Omental fat pad (tissue), 4 donors: ENCODE data around the gene NOX4. TPM values are rescaled to one million over a fixed set of nuclear protein-coding genes. Genes with fewer than 3 reads are reported as not detected.

Source experiments
- ATAC-seq: fragments of 150-250 bp; one replicate; pipeline ENCODE4 v1.9.1; 2016; ENCODE audit warnings: mild to moderate bottlenecking, moderate library complexity; ENCODE audit not compliant: low FRiP score
- DNase-seq: peaks from one replicate; pipeline ENCODE4 v3.0.0-alpha.2; 2019; ENCODE audit warnings: low spot score
- CTCF ChIP-seq, 3 donors: fragments of 450-650 bp; IDR thresholded peaks; one replicate each; pipeline ENCODE4 v1.5.1; 2016 to 2017; ENCODE audit warnings: antibody characterized with exemption in 3 of 3, mild to moderate bottlenecking in 3 of 3, moderate library complexity in 2 of 3
- total RNA-seq, 4 donors: library from RNA; depleted of rRNA; stranded (reverse); fragments of >200 nt; gene quantifications; one replicate each; pipeline ENCODE4 v1.1.0, GENCODE V29; 2016

NOX4 gene
- total RNA-seq, 4 donors from 2014 or later: 2.6 to 36.3 (median 21.4) TPM

- ATAC-seq: no peak
- no peak for DNase-seq
- TF ChIP-seq CTCF (IDR thresholded peaks at IDR 0.05): no peak
Measured at GRCh38 chr11:89279176-89279575, 212.0 kb downstream of the NOX4 start.

GRCh38 chr11:89275966-89276365, 215.2 kb downstream of the NOX4 start:
- TF ChIP-seq CTCF (IDR thresholded peaks at IDR 0.05): no peak
- no peak for DNase-seq
- no peak for ATAC-seq

Other genes starting within 250 kb of the NOX4 start
- not detected for gene TRIM77, start 218.9 kb upstream of the NOX4 start, total RNA-seq